HG03196 (cell line): Measurements from ENCODE around the gene IL36G.

ENCODE experiments used
- ATAC-seq: cut with Tn5 transposase; IDR thresholded peaks from one replicate; pipeline ENCODE4 v1.9.1; 2021; ENCODE audit not compliant: unreplicated experiment

Gene IL36G

GRCh38 chr2:113015655-113016054 is 37.8 kb downstream of the IL36G start:
- no peak for ATAC-seq

GRCh38 chr2:113018509-113018908 is 40.7 kb downstream of the IL36G start:
- no peak for ATAC-seq

- no peak for ATAC-seq
Observed at GRCh38 chr2:113021312-113021711, 43.5 kb downstream of the IL36G start.

- no peak for ATAC-seq
Observed at GRCh38 chr2:113024764-113025163, 47.0 kb downstream of the IL36G start.

GRCh38 chr2:113025737-113026136 is 47.9 kb downstream of the IL36G start:
- no peak for ATAC-seq

GRCh38 chr2:113027691-113028090 is 49.9 kb downstream of the IL36G start:
- ATAC-seq = no peak

GRCh38 chr2:113028112-113028511 is 50.3 kb downstream of the IL36G start:
- no peak for ATAC-seq

GRCh38 chr2:113032737-113033136 is 54.9 kb downstream of the IL36G start:
- no peak for ATAC-seq

- ATAC-seq = no peak
Observed at GRCh38 chr2:113034016-113034415, 56.2 kb downstream of the IL36G start.
